NCI-H524 treated with DMSO at 0.1 percent for 48 hours (cell line): ENCODE results near the gene FIBCD1.
"Not testable (repeated sequence)": the region's sequence is repeated elsewhere in the genome, so short reads cannot be mapped to it uniquely, and the experiment has no call there.

Experiments used
- DNase-seq: peaks from one replicate; lab custom pipeline; 2025; lab: John Stamatoyannopoulos, UW

The FIBCD1 gene

GRCh38 chr9:130973686-130974281 is 34.7 kb upstream of the FIBCD1 start:
- no peak for DNase-seq

GRCh38 chr9:130972957-130973685 is 34.1 kb upstream of the FIBCD1 start:
- no peak for DNase-seq

DNA sequence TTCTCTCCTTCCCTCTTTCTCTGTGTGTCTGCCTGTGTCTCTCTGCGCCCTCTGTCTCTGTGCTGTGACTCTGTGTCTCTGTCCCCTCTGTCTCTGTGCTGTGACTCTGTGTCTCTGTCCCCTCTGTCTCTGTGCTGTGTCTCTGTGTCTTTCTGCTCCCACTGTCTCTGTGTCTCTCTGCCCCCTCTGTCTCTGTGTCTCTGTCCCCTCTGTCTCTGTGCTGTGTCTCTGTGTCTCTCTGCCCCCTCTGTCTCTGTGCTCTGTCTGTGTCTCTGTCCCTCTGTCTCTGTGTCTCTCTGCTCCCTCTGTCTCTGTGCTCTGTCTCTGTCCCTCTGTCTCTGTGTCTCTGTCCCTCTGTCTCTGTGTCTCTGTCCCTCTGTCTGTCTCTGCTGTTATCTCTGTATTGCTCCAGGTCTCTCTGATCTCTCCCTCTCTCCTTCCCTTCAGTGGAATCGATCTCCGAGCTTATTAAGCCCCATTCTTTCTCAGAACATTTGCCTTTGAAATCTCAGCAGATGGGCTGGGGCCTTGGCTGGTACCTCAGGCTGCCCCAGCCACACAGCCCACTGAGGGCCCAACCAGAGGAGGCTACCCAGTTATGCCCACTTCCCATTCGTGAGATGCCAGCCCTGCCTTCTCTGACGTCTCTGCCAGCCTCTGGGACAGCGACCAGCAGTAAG is 33.4 kb upstream of the FIBCD1 start:
- no peak for DNase-seq

GRCh38 chr9:130971294-130971849 is 32.3 kb upstream of the FIBCD1 start:
- DNase-seq: no peak

DNA sequence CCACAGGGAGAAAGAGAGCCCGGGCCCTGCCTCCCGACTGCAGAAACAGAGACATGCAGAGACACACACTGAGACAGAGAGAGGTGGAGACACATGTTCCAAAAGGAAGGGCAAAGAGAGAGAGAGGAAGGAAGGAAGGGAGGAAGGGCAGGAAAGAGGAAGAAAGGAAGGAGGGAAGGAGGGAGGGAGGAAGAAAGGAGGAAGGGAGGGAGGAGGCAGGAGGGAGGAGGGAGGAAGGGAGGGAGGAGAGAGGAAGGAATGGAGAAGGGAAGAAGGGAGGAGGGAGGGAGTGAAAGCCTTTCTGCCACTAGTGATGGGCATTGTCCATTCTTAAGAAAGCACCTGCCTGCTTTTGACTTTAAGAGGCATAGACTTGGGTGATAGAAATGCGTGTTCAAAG is 31.8 kb upstream of the FIBCD1 start:
- no peak for DNase-seq

DNA sequence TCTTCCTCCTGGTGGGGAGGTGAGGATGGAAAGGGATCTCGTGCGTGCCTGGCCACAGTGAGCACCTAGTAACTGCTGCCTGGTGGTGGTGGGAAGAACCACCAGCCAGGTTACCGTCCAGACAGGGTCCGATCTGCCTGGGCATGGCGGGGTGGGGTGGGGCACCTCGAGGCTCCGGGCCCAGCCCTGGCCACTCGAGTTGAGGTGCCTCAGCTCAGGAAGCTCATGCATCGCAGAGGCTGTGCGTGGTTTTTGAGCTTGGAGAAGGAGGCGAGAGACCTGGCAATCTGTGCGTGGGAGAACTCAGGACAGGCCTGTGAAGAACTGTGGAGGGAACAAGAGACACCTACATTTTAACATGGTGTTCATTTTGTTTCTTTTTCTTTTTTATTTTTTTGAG is 31.0 kb upstream of the FIBCD1 start:
- DNase-seq: no peak

- no peak for DNase-seq
Observed at GRCh38 chr9:130965680-130966079, 26.6 kb upstream of the FIBCD1 start.

DNA sequence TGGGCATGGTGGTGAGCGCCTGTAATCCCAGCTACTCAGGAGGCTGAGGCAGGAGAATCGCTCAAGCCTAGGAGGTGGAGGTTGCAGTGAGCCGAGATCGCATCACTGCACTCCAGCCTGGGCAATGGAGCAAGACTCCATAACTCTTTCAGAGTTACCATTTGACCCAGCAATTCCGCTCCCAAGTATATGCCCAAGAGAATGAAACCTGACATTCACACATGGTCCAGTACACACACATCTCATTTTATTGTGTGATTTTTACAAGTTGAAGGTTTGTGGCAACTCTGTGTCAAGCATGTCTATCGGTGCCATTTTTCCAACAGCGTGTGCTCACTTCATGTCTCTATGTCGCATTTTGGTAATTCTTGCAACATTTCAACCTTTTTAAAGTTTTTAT is 24.9 kb upstream of the FIBCD1 start:
- no peak for DNase-seq

DNA sequence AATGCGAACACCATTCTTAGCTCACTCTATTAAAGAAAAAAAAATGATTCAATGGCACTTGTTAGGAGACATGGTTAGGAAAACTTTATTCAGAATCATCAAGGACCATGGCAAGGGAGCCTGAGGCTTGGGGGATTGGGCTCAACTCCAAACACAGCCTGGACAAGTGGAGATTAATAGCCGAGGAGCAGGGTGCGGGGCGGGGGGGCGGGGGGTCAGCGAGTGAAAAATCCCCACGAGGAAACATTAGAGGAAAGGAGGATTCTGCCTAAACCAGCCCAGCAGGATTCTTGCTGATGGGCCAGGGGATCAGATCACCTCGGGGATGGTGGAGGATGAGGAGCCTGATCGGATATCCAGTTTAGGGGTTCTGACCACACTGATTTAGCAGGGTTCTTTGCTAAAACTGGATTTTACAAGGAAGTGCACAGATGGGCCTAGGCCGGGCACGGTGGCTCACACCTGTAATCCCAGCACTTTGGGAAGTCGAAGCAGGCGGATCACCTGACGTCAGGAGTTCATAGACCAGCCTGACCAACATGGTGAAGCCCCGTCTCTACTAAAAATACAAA is 24.4 kb upstream of the FIBCD1 start:
- no peak for DNase-seq

- DNase-seq: no peak
Observed at GRCh38 chr9:130962418-130963316, 23.6 kb upstream of the FIBCD1 start.

DNA sequence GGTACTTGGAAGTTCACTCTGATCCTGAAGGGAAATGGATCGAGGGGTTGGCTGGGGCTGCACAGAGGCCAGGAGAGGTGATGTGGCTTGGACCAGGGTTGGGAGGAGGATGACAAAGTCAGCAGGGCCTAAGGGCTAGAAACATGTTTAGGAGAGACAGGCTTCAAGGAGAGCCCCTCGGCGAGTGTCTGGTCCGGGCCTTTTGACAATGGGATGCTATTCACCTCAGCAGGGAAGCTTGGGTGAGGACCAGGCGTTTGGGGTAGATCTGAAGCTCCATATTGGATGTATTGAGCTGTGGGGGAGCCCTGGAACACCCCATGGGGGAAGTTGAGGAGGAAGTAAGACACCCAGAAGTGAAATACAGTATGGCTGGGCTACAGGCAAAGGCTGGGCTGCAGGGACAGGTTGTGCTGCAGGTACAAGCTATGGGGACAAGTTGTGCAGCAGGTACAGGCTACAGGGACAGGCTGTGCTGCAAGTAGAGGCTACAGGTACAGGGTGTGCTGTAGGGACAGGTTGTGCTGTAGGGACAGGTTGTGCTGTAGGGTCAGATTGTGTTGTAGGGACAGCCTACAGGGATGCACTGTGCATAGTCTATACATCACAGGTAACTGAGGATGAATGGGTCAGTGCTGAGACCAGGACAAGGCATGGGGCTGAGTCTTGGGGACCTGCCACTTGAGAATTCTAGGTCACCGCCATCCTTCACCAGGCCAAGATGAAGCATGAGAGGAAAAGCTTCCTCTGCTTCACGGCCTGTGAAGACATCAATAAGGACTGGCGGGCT is 22.7 kb upstream of the FIBCD1 start:
- DNase-seq: no peak

- DNase-seq: no peak
Observed at GRCh38 chr9:130960522-130961378, 21.7 kb upstream of the FIBCD1 start.

- no peak for DNase-seq
Observed at GRCh38 chr9:130959809-130960334, 20.8 kb upstream of the FIBCD1 start.

- DNase-seq: not testable (repeated sequence)
Observed at GRCh38 chr9:130958564-130958963, 19.5 kb upstream of the FIBCD1 start.

GRCh38 chr9:130957451-130958203 is 18.6 kb upstream of the FIBCD1 start:
- DNase-seq: no peak

DNA sequence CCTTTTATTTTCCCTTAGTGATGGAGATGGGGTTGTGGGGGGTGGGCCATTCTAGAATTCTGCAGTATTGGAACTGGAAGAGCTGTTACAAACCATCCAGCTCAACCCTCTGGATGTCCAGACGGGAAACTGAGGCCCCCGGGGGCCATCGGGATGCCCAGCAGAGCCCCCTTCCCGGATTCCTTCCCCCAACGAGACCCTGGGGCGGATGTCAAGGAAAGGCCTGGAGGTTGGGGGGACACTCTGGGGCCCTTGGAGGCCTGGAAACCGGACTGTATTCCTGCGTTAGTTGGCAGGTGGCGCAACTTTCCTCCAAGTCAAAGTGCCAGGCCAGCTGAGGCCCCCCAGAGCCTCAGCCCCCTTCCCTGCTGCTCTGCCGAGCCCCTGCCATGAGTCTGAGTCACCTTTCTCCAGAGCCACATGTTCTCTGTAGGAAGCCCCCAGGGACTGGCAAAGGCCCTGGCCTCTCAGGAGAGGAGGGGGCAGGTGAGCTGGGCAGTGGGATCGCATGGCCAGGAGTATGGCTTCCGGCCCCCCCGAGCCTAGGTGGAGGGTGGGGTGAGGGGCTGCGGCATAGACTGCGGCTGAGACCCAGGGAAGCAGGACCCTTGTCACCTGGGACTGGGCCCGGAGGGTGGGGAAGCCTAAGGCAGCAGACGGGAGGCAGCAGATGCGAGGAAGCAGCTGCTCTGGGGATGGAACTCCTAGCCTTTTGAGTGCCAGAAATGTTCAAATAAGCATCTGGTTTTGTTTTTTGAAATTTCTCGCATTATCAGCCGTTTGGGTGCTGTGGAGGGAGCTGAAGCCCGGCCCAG is 17.8 kb upstream of the FIBCD1 start:
- DNase-seq: peak; percentile 57

GRCh38 chr9:130955947-130956621 is 17.0 kb upstream of the FIBCD1 start:
- no peak for DNase-seq
